H1 (cell line): ENCODE results near the gene DHRS7B.
"Not testable (repeated sequence)": the region's sequence is repeated elsewhere in the genome, so short reads cannot be mapped to it uniquely, and the experiment has no call there.

Source experiments
- ASH2L ChIP-seq: fragments of 200-600, 300-600 bp; sonication (generic); IDR thresholded peaks from one replicate; pipeline ENCODE4 v1.7.1; 2017; ENCODE audit warnings: low read length
- ZNF274 ChIP-seq: IDR thresholded peaks from 2 replicates; pipeline ENCODE4 v1.7.0; 2012; ENCODE audit warnings: low read length, borderline replicate concordance; ENCODE audit errors: extremely low read depth

DNA sequence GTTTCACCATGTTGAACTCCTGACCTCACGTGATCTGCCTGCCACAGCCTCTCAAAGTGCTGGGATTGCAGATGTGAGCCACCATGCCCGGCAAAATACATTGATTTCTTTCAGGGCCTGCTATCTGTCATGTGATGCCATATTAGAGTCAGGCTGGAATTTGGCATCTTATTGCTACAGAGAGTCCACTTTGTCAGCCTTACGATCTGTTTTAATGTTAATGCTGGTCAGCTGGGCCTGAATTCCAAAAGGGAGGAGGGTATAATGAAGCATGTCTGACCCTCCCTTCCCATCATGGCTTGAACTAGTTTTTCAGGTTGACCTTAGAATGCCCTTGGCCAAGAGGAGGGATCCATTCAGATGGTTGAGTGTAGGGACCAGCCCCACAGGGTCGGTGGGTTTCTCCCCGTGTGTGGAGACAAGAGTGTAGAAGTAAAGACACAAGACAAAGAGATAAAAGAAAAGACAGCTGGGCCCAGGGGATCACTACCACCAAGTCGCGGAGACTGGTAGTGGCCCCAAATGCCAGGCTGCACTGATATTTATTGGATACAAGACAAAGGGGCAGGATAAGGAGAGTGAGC, 19.6 kb upstream of the DHRS7B start:
- not testable (repeated sequence) for TF ChIP-seq ZNF274, ASH2L
